Iris pigment epithelial cell (primary cell): Measurements from ENCODE around the gene AKR1E2.
"Not testable (repeated sequence)": the region's sequence is repeated elsewhere in the genome, so short reads cannot be mapped to it uniquely, and the experiment has no call there.

Source experiments
- DNase-seq: peaks from one replicate; pipeline ENCODE4 v3.0.0-alpha.2; 2011; ENCODE audit warnings: low read depth

Gene AKR1E2

GRCh38 chr10:4813496-4813895, 12.5 kb upstream of the AKR1E2 start:
- no peak for DNase-seq

- DNase-seq, result not testable (repeated sequence)
Measured at GRCh38 chr10:4815646-4816180, 10.3 kb upstream of the AKR1E2 start.

- no peak for DNase-seq
Measured at GRCh38 chr10:4816966-4817365, 9.0 kb upstream of the AKR1E2 start.

GRCh38 chr10:4819067-4819466, 6.9 kb upstream of the AKR1E2 start:
- DNase-seq, result no peak

- no peak for DNase-seq
Measured at GRCh38 chr10:4819707-4820106, 6.3 kb upstream of the AKR1E2 start.

- DNase-seq, result no peak
Measured at GRCh38 chr10:4820804-4821401, 5.1 kb upstream of the AKR1E2 start.

- DNase-seq, result no peak
Measured at GRCh38 chr10:4822208-4822607, 3.8 kb upstream of the AKR1E2 start.

- no peak for DNase-seq
Measured at GRCh38 chr10:4824791-4825310, 1.2 kb upstream of the AKR1E2 start.

GRCh38 chr10:4825456-4825867, 545 bp upstream of the AKR1E2 start:
- DNase-seq, result no peak

- no peak for DNase-seq
Measured at GRCh38 chr10:4826792-4827324, 851 bp downstream of the AKR1E2 start.

- DNase-seq, result no peak
Measured at GRCh38 chr10:4828005-4828404, 2.0 kb downstream of the AKR1E2 start.

GRCh38 chr10:4830551-4830950, 4.5 kb downstream of the AKR1E2 start:
- DNase-seq, result no peak

- DNase-seq, result no peak
Measured at GRCh38 chr10:4831091-4831490, 5.1 kb downstream of the AKR1E2 start.

- DNase-seq, result no peak
Measured at GRCh38 chr10:4833286-4833685, 7.3 kb downstream of the AKR1E2 start.

- no peak for DNase-seq
Measured at GRCh38 chr10:4834898-4835405, 8.9 kb downstream of the AKR1E2 start.

- DNase-seq, result no peak
Measured at GRCh38 chr10:4835494-4835918, 9.5 kb downstream of the AKR1E2 start.

GRCh38 chr10:4836416-4836969, 10.5 kb downstream of the AKR1E2 start:
- DNase-seq, result no peak

GRCh38 chr10:4837551-4837950, 11.5 kb downstream of the AKR1E2 start:
- DNase-seq, result no peak

- no peak for DNase-seq
Measured at GRCh38 chr10:4838743-4839142, 12.7 kb downstream of the AKR1E2 start.

GRCh38 chr10:4839353-4839752, 13.3 kb downstream of the AKR1E2 start:
- DNase-seq, result no peak

- no peak for DNase-seq
Measured at GRCh38 chr10:4840151-4840550, 14.1 kb downstream of the AKR1E2 start.

- DNase-seq, result no peak
Measured at GRCh38 chr10:4843525-4844180, 17.6 kb downstream of the AKR1E2 start.

GRCh38 chr10:4844864-4845263, 18.9 kb downstream of the AKR1E2 start:
- DNase-seq, result no peak
